ENCODE measurements around the gene CYLD.

CYLD gene

GRCh38 chr16:50818380-50818779 lies 76.5 kb downstream of the CYLD start:
- DNase-seq (ENCODE audit: low read depth): no peak

- DNase-seq (ENCODE audit: low read depth): no peak
Measured at GRCh38 chr16:50819706-50820105, 77.8 kb downstream of the CYLD start.

- no peak for DNase-seq (ENCODE audit: low read depth)
Measured at GRCh38 chr16:50820225-50820624, 78.3 kb downstream of the CYLD start.

- DNase-seq (ENCODE audit: low read depth): no peak
Measured at GRCh38 chr16:50821586-50821985, 79.7 kb downstream of the CYLD start.

GRCh38 chr16:50822671-50823070 lies 80.8 kb downstream of the CYLD start:
- no peak for DNase-seq (ENCODE audit: low read depth)

GRCh38 chr16:50826797-50827316 lies 85.0 kb downstream of the CYLD start:
- no peak for DNase-seq (ENCODE audit: low read depth)

- no peak for DNase-seq (ENCODE audit: low read depth)
Measured at GRCh38 chr16:50828164-50828702, 86.3 kb downstream of the CYLD start.

- no peak for DNase-seq (ENCODE audit: low read depth)
Measured at GRCh38 chr16:50830698-50831097, 88.8 kb downstream of the CYLD start.

- DNase-seq (ENCODE audit: low read depth): no peak
Measured at GRCh38 chr16:50831751-50832150, 89.9 kb downstream of the CYLD start.

GRCh38 chr16:50833929-50834328 lies 92.0 kb downstream of the CYLD start:
- no peak for DNase-seq (ENCODE audit: low read depth)

GRCh38 chr16:50834701-50835100 lies 92.8 kb downstream of the CYLD start:
- no peak for DNase-seq (ENCODE audit: low read depth)

- DNase-seq (ENCODE audit: low read depth): no peak
Measured at GRCh38 chr16:50835358-50836060, 93.6 kb downstream of the CYLD start.

- DNase-seq (ENCODE audit: low read depth): no peak
Measured at GRCh38 chr16:50836121-50836621, 94.3 kb downstream of the CYLD start.

- no peak for DNase-seq (ENCODE audit: low read depth)
Measured at GRCh38 chr16:50837324-50837723, 95.4 kb downstream of the CYLD start.

GRCh38 chr16:50838165-50838564 lies 96.3 kb downstream of the CYLD start:
- no peak for DNase-seq (ENCODE audit: low read depth)

GRCh38 chr16:50838885-50839284 lies 97.0 kb downstream of the CYLD start:
- no peak for DNase-seq (ENCODE audit: low read depth)

GRCh38 chr16:50839356-50839755 lies 97.5 kb downstream of the CYLD start:
- DNase-seq (ENCODE audit: low read depth): no peak

GRCh38 chr16:50839920-50840729 lies 98.2 kb downstream of the CYLD start:
- no peak for DNase-seq (ENCODE audit: low read depth)

- DNase-seq (ENCODE audit: low read depth): no peak
Measured at GRCh38 chr16:50841081-50841886, 99.4 kb downstream of the CYLD start.

- no peak for DNase-seq (ENCODE audit: low read depth)
Measured at GRCh38 chr16:50842013-50842505, 100.2 kb downstream of the CYLD start.

- no peak for DNase-seq (ENCODE audit: low read depth)
Measured at GRCh38 chr16:50842589-50842988, 100.7 kb downstream of the CYLD start.

GRCh38 chr16:50844840-50845239 lies 103.0 kb downstream of the CYLD start:
- DNase-seq (ENCODE audit: low read depth): no peak

All from stimulated activated CD8-positive, alpha-beta memory T cell treated with anti-CD3 and anti-CD28 coated beads, Interleukin-12 subunit alpha, Interleukin-12 subunit beta, amount 100 ng/mL, for 4 hours (primary cell).